CD14-positive monocyte (primary cell): ENCODE results near the gene ITPR3. TPM values are rescaled to one million over a fixed set of nuclear protein-coding genes. Genes with fewer than 3 reads are reported as not detected.

Source experiments
- DNase-seq, 3 donors: peaks; one replicate each; pipeline ENCODE4 v3.0.0-alpha.2; 2011 to 2022
- H2AFZ ChIP-seq: 2 replicates; pipeline ENCODE4 v1.6.0; 2012; ENCODE audit warnings: mild to moderate bottlenecking, low read depth, low read length, inconsistent platforms; ENCODE audit not compliant: insufficient read depth, poor library complexity, severe bottlenecking
- H3K27ac ChIP-seq, 2 donors: 1 replicate in 1 of 2; 2 replicates in 1 of 2; pipeline ENCODE4 v1.5.1; 2012 to 2013; ENCODE audit warnings: low read length in 2 of 2, control low read depth in 1 of 2, inconsistent platforms in 1 of 2, low read depth in 1 of 2, mild to moderate bottlenecking in 1 of 2
- H3K27me3 ChIP-seq, 2 donors: one replicate each; pipeline versions ENCODE4 v1.6.0 to v1.6.1; 2011 to 2013; ENCODE audit warnings: low read length in 2 of 2; ENCODE audit not compliant: control insufficient read depth in 2 of 2, insufficient read depth in 2 of 2
- H3K36me3 ChIP-seq, 2 donors: replicated peaks in 1 of 2; 1 replicate in 1 of 2; 2 replicates in 1 of 2; pipeline versions ENCODE4 v1.5.1 to v1.6.1; 2012 to 2013; ENCODE audit warnings: low read length in 2 of 2, control low read depth in 1 of 2, inconsistent platforms in 1 of 2, mild to moderate bottlenecking in 1 of 2; ENCODE audit not compliant: insufficient read depth in 2 of 2, control insufficient read depth in 1 of 2
- H3K4me1 ChIP-seq, 2 donors: 1 replicate in 1 of 2; 2 replicates in 1 of 2; pipeline versions ENCODE4 v1.5.1 to v1.6.1; 2012 to 2013; ENCODE audit warnings: low read length in 2 of 2, control low read depth in 1 of 2, inconsistent platforms in 1 of 2, mild to moderate bottlenecking in 1 of 2, moderate library complexity in 1 of 2; ENCODE audit not compliant: insufficient read depth in 2 of 2, control insufficient read depth in 1 of 2
- H3K4me2 ChIP-seq: replicated peaks from 2 replicates; pipeline ENCODE3; 2012; ENCODE audit warnings: low read length, moderate library complexity, mild to moderate bottlenecking; ENCODE audit not compliant: poor library complexity, severe bottlenecking; ENCODE audit errors: extremely low read depth
- H3K4me3 ChIP-seq, 3 experiments: fragments of 200-600 bp in 1 of 3; sonication (generic) in 1 of 3; replicated peaks in 1 of 3; 1 replicate in 2 of 3; 2 replicates in 1 of 3; pipeline ENCODE4 v1.5.1; 2011 to 2013; ENCODE audit warnings: low read length in 3 of 3, mild to moderate bottlenecking in 3 of 3, control low read depth in 2 of 3, low read depth in 2 of 3, inconsistent platforms in 1 of 3, moderate library complexity in 1 of 3
- H3K79me2 ChIP-seq: 2 replicates; pipeline ENCODE4 v1.6.0; 2012; ENCODE audit warnings: mild to moderate bottlenecking, control low read depth, inconsistent platforms, low read length, moderate library complexity; ENCODE audit not compliant: insufficient read depth
- H3K9ac ChIP-seq: 2 replicates; pipeline ENCODE4 v1.6.0; 2017; ENCODE audit warnings: low read length, mild to moderate bottlenecking; ENCODE audit not compliant: insufficient read depth, poor library complexity, severe bottlenecking
- H3K9me3 ChIP-seq, 2 donors: replicated peaks in 1 of 2; 1 replicate in 1 of 2; 2 replicates in 1 of 2; pipeline versions ENCODE4 v1.5.1 to v1.6.1; 2012 to 2013; ENCODE audit warnings: low read length in 2 of 2, control low read depth in 1 of 2; ENCODE audit not compliant: control insufficient read depth in 1 of 2, insufficient read depth in 1 of 2
- H4K20me1 ChIP-seq: 2 replicates; pipeline ENCODE4 v1.6.0; 2012; ENCODE audit warnings: mild to moderate bottlenecking, low read length, control low read depth, moderate library complexity; ENCODE audit not compliant: insufficient read depth
- H3K27ac Mint-ChIP-seq, 7 donors: one replicate each; pipeline ENCODE4 v1.8.0; 2020; ENCODE audit warnings: mild to moderate bottlenecking in 7 of 7, mixed read lengths in 7 of 7, moderate library complexity in 6 of 7, inconsistent platforms in 2 of 7
- H3K27me3 Mint-ChIP-seq, 3 donors: one replicate each; pipeline ENCODE4 v1.8.0; 2021 to 2022; ENCODE audit warnings: low read depth in 3 of 3, mild to moderate bottlenecking in 3 of 3, mixed read lengths in 3 of 3, moderate library complexity in 3 of 3, inconsistent platforms in 1 of 3
- H3K36me3 Mint-ChIP-seq, 2 donors: one replicate each; pipeline ENCODE4 v1.8.0; 2020; ENCODE audit warnings: mixed read lengths in 2 of 2, inconsistent platforms in 1 of 2, mild to moderate bottlenecking in 1 of 2
- H3K4me1 Mint-ChIP-seq: one replicate; pipeline ENCODE4 v1.8.0; 2020; ENCODE audit warnings: mild to moderate bottlenecking, mixed read lengths
- H3K4me3 Mint-ChIP-seq, 2 donors: one replicate each; pipeline ENCODE4 v1.8.0; 2020; ENCODE audit warnings: mild to moderate bottlenecking in 2 of 2, mixed read lengths in 2 of 2, moderate library complexity in 1 of 2
- H3K9me3 Mint-ChIP-seq, 7 donors: one replicate each; pipeline ENCODE4 v1.8.0; 2020 to 2022; ENCODE audit warnings: mixed read lengths in 7 of 7, mild to moderate bottlenecking in 6 of 7, moderate library complexity in 6 of 7, inconsistent platforms in 2 of 7
- WGBS: methylation state at CpG from one replicate; pipeline ENCODE4 v1.1.5; 2013; ENCODE audit warnings: missing lambda C conversion rate; ENCODE audit not compliant: insufficient coverage; 5-methylcytosine and 5-hydroxymethylcytosine counted together
- intact Hi-C, 2 donors: fragments of 100-400 bp; cut with micrococcal nuclease; formaldehyde crosslinking; loops; one replicate each; pipeline versions ENCODE4 v1.15.0 to v1.15.1; 2023
- polyA plus RNA-seq, 3 donors: library from polyadenylated mRNA; depleted of rRNA in 1 of 3; unstranded in 2 of 3; stranded (reverse) in 1 of 3; fragments of 300-500 nt in 2 of 3; fragments of >200 nt in 1 of 3; fragmentation: Illumina TruSeq in 2 of 3; gene quantifications; 1 replicate in 2 of 3; 2 replicates in 1 of 3; pipeline ENCODE4 v1.2.3, GENCODE V29; 2012 to 2021
- TF ChIP-seq, protein P1 (sequence below): fragments of 200-600 bp; IDR thresholded peaks from one replicate; pipeline ENCODE4 v1.8.0; 2022; ENCODE audit warnings: antibody characterized with exemption, mild to moderate bottlenecking

Gene ITPR3
- polyA plus RNA-seq, 3 donors, result 1.8 TPM; not detected in 2

- H3K4me3 ChIP-seq, result no peak overlapping the region
- peak overlapping the region in 1 of 7 donors; percentile 28 for H3K27ac Mint-ChIP-seq
- TF ChIP-seq, protein P1, sequence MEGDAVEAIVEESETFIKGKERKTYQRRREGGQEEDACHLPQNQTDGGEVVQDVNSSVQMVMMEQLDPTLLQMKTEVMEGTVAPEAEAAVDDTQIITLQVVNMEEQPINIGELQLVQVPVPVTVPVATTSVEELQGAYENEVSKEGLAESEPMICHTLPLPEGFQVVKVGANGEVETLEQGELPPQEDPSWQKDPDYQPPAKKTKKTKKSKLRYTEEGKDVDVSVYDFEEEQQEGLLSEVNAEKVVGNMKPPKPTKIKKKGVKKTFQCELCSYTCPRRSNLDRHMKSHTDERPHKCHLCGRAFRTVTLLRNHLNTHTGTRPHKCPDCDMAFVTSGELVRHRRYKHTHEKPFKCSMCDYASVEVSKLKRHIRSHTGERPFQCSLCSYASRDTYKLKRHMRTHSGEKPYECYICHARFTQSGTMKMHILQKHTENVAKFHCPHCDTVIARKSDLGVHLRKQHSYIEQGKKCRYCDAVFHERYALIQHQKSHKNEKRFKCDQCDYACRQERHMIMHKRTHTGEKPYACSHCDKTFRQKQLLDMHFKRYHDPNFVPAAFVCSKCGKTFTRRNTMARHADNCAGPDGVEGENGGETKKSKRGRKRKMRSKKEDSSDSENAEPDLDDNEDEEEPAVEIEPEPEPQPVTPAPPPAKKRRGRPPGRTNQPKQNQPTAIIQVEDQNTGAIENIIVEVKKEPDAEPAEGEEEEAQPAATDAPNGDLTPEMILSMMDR, result no peak
- WGBS, result 55% methylated on average over 6 of the region's 6 CpGs
- no peaks in the 10 kb centered on the region for H4K20me1 ChIP-seq
- no peak overlapping the region for H3K4me2 ChIP-seq
- no peaks in the 10 kb centered on the region for H3K79me2 ChIP-seq
- peak overlapping the region; percentile 38 for H2AFZ ChIP-seq
- DNase-seq, result peak in 2 of 3 donors; percentile 3 to 24
- peaks cover 8 to 12% of the 10 kb centered on the region in 2 donors for H3K4me1 ChIP-seq
- H3K4me3 Mint-ChIP-seq, result no peak overlapping the region
- H3K9ac ChIP-seq, result no peak overlapping the region
- no peaks in the 10 kb centered on the region for H3K36me3 Mint-ChIP-seq
- peaks cover 13% of the 10 kb centered on the region for H3K4me1 Mint-ChIP-seq
- no peaks in the 10 kb centered on the region for H3K9me3 Mint-ChIP-seq
- no peak overlapping the region for H3K27ac ChIP-seq
- H3K9me3 ChIP-seq, result no peaks in the 10 kb centered on the region
- H3K27me3 Mint-ChIP-seq, result peaks cover 0 to 6% (median 4%) of the 10 kb centered on the region in 3 donors
- no peaks in the 10 kb centered on the region for H3K36me3 ChIP-seq
- no peaks in the 10 kb centered on the region for H3K27me3 ChIP-seq
- intact Hi-C loops, result no loop called here
Observed at GRCh38 chr6:33740204-33740608, 119.1 kb downstream of the ITPR3 start.

GRCh38 chr6:33740794-33741193 lies 119.7 kb downstream of the ITPR3 start:
- Histone ChIP-seq H3K9me3 (no peaks in the 10 kb centered on the region), H2AFZ (no peak overlapping the region), H3K4me2 (no peak overlapping the region), H4K20me1 (no peaks in the 10 kb centered on the region), H3K4me3 (no peak overlapping the region), H3K36me3 (no peaks in the 10 kb centered on the region), H3K9ac (no peak overlapping the region), H3K27ac (no peak overlapping the region), H3K4me1 (peaks cover 8 to 12% of the 10 kb centered on the region in 2 donors), H3K27me3 (no peaks in the 10 kb centered on the region), H3K79me2 (no peaks in the 10 kb centered on the region)
- Mint-ChIP-seq H3K27me3 (peaks cover 0 to 6% (median 4%) of the 10 kb centered on the region in 3 donors), H3K9me3 (no peaks in the 10 kb centered on the region), H3K27ac (peak overlapping the region in 1 of 7 donors; percentile 28), H3K4me3 (no peak overlapping the region), H3K4me1 (peaks cover 13% of the 10 kb centered on the region), H3K36me3 (no peaks in the 10 kb centered on the region)
- WGBS, result no CpG with 5 or more reads among the region's 5 CpGs
- intact Hi-C loops, result no loop called here
- TF ChIP-seq, protein P1, result no peak
- DNase-seq, result no peak
